ENCODE measurements around the gene CDH18. TPM values are rescaled to one million over a fixed set of nuclear protein-coding genes. Genes with fewer than 3 reads are reported as not detected.
"Not testable (repeated sequence)": the region's sequence is repeated elsewhere in the genome, so short reads cannot be mapped to it uniquely, and the experiment has no call there.

The CDH18 gene
- total RNA-seq, 1 donor: 16.6 TPM

- peak; percentile 54 for TF ChIP-seq CTCF (IDR thresholded peaks at IDR 0.05; ENCODE audit: insufficient read depth, low read length)
- no peak overlapping the region for H3K4me3 ChIP-seq (ENCODE audit: low read depth, low read length)
- DNase-seq (ENCODE audit: low read depth): peak; percentile 67
Observed at GRCh38 chr5:19795218-19795617, 192.8 kb downstream of the CDH18 start.

DNA sequence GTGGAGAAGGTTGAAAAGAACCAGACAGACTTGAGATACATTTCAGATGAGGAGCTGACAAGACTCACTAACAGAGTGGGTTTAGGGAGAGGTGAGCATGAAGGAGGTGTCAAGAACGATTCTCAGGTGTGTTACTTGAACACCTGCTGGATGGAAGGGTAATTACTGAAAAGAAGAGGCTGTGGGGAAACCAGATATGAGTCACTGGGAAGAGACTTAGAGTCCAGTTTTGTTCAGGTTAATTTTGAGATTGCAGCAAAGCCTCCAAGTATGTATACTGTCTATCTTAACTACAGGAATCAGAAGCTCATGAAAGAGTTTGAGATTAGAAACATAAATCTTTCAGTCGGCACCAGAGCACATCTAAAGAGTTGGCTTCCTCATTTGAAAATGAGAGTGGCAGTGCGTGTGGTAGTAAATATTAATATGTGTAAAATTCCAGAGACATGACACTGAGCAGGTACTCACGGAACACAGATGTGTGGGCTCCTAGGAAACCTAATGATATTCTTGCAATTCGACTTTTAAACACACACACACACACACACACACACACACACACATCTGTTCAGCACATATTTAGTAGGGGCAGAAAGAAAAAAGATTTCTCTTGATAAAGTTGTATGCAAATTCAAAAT is 197.1 kb downstream of the CDH18 start:
- H3K4me3 ChIP-seq (ENCODE audit: low read depth, low read length): no peak overlapping the region
- DNase-seq (ENCODE audit: low read depth): no peak
- no peak for TF ChIP-seq CTCF (IDR thresholded peaks at IDR 0.05; ENCODE audit: insufficient read depth, low read length)

DNA sequence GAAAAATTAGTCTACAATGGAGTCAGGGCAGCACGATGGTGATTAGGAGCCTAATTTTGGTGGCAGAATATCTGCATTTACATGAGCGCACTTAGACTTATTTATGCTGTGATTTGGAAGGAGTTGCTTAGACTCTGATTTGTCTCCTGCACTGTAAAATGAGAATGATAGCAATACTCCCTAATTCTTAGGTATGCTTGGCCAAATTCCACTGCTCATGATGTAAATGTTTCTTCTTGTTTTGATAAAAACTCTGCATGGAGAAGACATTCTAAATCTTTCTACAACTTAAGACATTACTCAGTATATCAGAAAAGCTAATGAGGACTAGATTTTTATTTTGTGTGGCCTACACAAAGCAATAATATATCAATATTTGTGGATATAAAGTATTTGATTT is 205.4 kb downstream of the CDH18 start:
- H3K4me3 ChIP-seq (ENCODE audit: low read depth, low read length): no peak overlapping the region
- no peak for TF ChIP-seq CTCF (IDR thresholded peaks at IDR 0.05; ENCODE audit: insufficient read depth, low read length)
- DNase-seq (ENCODE audit: low read depth): peak; percentile 8

DNA sequence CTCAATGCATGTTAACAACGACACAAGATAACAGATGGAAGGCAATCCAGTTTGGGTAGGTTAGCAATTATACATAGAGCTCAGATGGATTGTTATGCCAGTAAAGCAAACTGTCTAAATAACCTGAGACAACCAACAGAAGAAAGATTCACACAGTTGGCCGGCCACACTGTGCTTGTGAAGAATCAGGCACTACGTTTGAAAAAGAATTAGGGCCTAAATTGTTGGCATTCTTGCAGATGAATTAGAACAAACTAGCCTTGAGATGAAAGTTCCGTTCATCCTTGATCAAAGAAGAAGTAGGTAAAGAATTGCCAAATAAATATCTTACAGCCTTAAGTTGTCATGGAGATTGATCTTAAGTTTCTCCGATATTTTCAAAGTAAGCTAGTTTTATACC is 210.6 kb downstream of the CDH18 start:
- TF ChIP-seq CTCF (IDR thresholded peaks at IDR 0.05; ENCODE audit: insufficient read depth, low read length): no peak
- DNase-seq (ENCODE audit: low read depth): no peak
- no peak overlapping the region for H3K4me3 ChIP-seq (ENCODE audit: low read depth, low read length)

DNA sequence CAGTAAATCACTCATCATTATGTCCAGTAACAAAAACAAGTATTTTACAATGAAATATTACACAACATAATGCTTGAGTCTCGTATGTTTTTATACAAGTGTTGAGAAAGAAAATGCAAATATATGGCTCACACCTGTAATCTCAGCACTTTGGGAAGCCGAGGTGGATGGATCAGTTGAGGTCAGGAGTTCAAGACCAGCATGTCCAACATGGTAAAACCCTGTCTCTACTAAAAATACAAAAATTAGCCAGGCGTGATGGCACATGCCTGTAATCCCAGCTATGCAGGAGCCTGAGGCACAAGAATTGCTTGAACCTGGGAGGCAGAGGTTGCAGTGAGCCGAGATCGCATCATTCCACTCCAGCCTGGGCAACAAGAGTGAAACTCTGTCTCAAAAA is 211.1 kb downstream of the CDH18 start:
- H3K4me3 ChIP-seq (ENCODE audit: low read depth, low read length); DNase-seq (ENCODE audit: low read depth): not testable (repeated sequence)

DNA sequence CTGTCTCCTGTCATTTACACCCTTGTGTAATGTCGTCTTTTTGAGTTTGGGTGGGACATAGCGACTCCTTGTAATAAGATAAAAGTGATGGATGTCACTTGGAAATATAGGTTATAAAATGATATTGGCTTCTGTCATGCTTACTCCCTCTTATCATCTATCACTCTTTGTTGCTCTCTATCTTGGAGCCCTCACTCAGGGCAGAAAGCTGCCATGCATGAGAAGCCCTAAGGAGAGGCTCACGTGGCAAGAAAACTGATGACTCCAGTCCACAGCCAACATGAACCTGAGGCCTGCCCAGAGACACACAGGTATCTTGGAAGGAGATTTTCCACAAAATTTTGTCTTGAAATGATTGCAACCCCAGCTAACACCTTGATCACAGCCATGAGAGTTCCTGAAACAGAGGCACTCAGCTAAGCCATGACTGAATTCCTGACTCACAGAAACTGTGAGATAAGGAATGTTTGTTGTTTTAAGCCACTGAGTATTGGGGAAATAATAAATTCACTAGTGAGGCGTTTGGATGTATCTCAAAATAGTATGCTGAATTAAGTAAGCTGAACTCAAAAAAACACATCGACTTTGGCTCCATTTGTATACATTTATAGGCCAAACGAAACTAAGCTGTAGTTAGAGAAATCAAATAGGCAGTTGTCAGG is 216.7 kb downstream of the CDH18 start:
- DNase-seq (ENCODE audit: low read depth): peak; percentile 67
- TF ChIP-seq CTCF (IDR thresholded peaks at IDR 0.05; ENCODE audit: insufficient read depth, low read length): no peak
- H3K4me3 ChIP-seq (ENCODE audit: low read depth, low read length): no peak overlapping the region

DNA sequence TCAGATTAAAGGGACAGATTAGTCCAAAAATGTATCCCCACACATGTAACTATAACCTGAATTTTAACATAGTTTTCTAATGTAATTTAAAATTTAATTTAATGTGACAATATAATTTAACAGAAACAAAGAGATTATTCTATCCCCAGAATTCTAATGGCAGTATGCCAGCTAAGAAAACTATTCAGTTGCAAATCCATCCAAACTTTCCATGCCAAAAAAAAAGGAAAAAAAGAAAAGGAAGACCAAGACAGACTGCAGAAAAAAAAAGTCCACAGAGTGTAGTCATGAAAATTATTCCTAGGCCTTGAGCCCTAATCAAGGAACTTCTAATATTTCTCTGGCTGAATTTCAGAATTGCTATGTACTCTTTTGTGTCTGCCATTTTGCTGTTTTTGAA is 217.6 kb downstream of the CDH18 start:
- TF ChIP-seq CTCF (IDR thresholded peaks at IDR 0.05; ENCODE audit: insufficient read depth, low read length): no peak
- DNase-seq (ENCODE audit: low read depth): peak; percentile 35
- no peak overlapping the region for H3K4me3 ChIP-seq (ENCODE audit: low read depth, low read length)

Measured in fibroblast of the aortic adventitia (primary cell).